ENCODE data around the gene SNX33. TPM values are rescaled to one million over a fixed set of nuclear protein-coding genes. Genes with fewer than 3 reads are reported as not detected.
A peak's percentile ranks its signal among the peaks of the same experiment; 100 is the strongest.
"Not testable (repeated sequence)": the region's sequence is repeated elsewhere in the genome, so short reads cannot be mapped to it uniquely, and the experiment has no call there.

Gene SNX33
- total RNA-seq, 1 donor from 2014 or later = 11.8 TPM

DNA sequence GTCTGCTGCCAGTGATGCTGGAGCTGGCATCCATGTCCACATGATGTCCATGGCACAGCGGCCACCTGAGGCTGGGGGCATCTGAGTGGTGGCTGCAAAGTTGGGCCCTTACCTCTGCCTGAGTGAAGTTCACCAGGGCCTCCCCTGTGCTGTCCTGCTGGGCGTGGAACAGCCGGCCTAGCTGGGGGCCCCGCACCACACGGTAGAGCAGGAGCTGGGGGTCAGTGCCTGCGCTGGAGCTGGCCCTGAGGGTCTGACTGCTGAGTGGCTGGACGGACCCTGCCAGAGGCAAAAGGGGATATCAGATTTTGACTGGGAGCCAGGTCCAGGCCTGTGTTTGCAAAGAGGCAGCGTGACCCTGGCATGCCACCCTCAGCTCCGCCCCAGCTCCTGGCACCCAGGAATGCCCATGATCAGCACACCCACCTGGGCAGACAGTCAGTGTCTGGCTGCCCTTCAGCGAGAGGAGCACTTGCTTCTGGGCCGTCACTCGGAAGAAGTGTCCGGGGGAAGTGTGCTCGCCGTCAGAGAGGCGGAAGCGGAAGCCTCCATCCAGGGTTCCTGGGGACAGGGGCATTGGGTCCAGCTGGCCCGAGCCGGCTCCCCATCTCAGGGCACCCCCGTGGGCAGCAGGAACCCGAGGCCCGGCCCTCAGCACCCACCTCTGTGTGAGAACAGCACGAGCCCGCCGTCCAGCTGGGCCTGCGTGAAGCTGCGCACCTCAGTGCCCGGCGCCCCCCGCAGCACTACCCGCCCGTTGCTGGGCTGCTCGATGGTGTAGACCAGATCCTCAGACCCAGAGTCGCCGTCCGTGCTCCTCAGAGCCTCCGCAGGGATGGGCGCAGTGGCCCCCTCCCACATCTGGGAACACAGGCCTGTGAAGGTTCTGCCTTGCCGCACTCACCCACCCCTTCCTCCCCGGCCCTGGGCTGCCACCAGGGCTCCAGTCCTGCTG lies 34.7 kb downstream of the SNX33 start:
- no peak for DNase-seq (ENCODE audit: low spot score)

DNA sequence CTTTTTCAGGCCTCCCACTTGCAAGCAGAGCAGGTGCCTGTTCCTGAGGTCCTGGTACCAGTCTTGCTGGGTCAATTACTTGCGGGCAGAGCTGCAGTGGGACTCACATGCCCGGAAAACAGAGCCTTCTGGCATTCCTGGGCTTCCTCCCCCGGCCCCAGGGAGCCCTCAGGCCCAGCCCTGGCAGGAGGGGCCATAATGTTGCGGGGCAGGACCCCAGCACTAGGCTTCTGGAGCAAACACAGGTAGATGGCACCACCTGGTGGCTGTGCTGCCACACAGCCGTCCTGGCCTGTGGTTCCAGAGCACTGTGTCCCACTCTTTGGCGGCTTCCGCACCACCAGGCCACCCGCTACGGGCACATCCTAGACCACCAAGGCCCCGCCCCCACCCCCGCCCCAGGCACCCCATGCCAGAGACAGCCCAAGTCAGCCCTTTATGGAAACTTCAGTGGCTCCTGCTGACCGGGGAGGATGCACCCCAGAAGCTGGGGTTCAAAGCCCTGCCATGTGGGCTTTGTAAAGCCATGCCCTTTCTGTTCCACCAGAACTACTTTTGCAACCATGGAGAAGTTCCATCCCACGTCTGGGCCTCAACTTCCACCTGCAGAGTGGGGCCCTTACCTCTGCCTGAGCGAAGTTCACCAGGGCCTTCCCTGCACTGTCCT lies 36.1 kb downstream of the SNX33 start:
- DNase-seq (ENCODE audit: low spot score) = peak; percentile 52

- no peak for DNase-seq (ENCODE audit: low spot score)
Observed at GRCh38 chr15:75684648-75685047, 36.9 kb downstream of the SNX33 start.

GRCh38 chr15:75685195-75685594 lies 37.5 kb downstream of the SNX33 start:
- DNase-seq (ENCODE audit: low spot score) = no peak

GRCh38 chr15:75686212-75686642 lies 38.5 kb downstream of the SNX33 start:
- peak; percentile 65 for DNase-seq (ENCODE audit: low spot score)

GRCh38 chr15:75687486-75688277 lies 40.0 kb downstream of the SNX33 start:
- no peak for DNase-seq (ENCODE audit: low spot score)

DNA sequence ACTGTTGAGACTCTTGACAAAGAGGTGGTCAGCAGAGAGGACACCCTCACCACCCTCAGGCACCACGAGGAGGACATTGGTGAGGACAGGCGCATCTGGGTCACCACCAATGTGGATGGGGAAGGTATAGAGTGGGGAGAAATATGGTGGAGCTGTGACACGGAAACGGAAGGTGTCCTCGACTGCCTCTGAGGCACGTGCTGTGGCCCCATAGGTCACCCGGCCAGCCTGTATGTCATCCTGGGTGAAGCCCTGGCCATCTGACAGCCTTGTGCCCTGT lies 40.5 kb downstream of the SNX33 start:
- no peak for DNase-seq (ENCODE audit: low spot score)

DNA sequence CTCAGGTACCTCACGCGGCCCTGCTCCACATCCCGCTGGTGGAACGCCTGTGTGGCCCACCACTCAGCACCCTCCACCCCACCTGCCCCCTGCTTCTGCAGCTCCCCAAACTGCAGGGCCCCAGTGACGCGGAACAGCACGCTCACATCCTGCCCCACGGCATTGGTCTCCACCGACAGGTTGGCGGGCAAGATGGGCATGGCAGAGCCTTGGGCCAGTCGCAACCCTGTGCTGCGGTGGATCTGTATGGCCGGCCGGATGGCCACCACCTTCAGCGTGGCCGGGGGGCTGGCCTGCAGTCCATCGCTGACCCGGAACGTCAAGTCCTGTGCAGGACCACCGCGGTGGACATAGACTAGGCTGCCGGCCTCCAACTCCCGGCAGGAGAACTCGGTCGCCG lies 41.1 kb downstream of the SNX33 start:
- DNase-seq (ENCODE audit: low spot score) = no peak

DNA sequence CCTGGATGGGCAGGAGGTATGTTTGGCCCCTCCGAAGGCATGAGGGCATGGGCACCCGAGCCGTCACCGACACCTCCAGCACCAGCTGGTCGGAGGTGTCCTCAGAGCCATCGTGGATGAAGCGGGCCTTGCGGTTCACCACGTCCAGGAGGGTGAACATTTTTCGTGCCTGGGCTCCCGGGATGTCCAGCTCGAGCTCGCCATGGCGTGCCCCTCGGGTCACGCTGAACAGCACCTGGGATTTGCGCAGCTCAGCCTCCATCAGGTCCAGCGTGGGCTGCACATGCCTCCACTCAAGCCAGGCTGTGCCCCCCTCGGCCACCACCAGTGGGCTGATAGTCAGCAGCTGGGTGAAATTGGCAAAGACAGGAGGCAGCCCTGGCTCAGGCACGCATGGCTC lies 41.7 kb downstream of the SNX33 start:
- DNase-seq (ENCODE audit: low spot score) = not testable (repeated sequence)

DNA sequence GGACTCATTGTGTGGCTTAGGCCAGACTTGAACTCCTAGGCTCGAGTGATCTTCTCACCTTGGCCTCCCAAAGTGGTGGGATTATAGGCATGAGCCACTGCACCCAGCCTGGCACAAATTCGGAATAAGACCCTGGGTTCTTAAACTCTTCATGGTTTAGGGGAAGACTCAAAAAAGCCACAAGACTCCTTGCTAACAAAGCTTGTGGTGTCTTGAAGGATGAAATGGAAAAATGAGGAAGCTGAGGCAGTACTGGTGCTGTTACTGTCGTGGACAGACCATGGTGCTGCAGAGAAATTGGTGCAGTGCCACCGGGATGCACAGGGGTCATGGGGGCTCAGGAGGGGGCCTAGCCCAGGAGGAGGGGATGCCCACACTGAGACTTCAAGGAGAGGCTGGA lies 44.6 kb downstream of the SNX33 start:
- not testable (repeated sequence) for DNase-seq (ENCODE audit: low spot score)

- not testable (repeated sequence) for DNase-seq (ENCODE audit: low spot score)
Observed at GRCh38 chr15:75693028-75693427, 45.3 kb downstream of the SNX33 start.

- DNase-seq (ENCODE audit: low spot score) = peak; percentile 52
Observed at GRCh38 chr15:75693501-75694240, 46.0 kb downstream of the SNX33 start.

- peak; percentile 98 for DNase-seq (ENCODE audit: low spot score)
Observed at GRCh38 chr15:75694241-75695182, 46.8 kb downstream of the SNX33 start.

DNA sequence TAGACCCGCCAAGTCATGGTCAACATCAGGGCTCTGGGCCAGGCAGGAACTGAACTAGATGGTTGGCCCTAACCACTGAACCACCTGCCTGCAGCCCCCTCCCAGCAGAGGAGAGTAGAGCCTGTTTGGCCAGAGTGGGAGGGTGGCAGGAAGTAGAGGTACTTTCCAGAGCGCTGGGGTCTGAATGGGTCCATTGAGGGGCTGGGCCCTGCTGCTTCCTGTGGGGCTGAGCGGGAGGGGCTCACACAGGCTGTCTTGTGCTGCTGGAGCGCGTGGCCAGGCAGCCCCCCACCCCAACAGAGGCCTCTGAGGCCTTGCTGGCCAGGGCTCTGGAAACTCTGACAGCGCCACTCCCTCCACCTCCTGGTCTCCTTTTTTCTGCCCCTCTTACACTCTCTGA lies 47.5 kb downstream of the SNX33 start:
- DNase-seq (ENCODE audit: low spot score) = no peak

DNA sequence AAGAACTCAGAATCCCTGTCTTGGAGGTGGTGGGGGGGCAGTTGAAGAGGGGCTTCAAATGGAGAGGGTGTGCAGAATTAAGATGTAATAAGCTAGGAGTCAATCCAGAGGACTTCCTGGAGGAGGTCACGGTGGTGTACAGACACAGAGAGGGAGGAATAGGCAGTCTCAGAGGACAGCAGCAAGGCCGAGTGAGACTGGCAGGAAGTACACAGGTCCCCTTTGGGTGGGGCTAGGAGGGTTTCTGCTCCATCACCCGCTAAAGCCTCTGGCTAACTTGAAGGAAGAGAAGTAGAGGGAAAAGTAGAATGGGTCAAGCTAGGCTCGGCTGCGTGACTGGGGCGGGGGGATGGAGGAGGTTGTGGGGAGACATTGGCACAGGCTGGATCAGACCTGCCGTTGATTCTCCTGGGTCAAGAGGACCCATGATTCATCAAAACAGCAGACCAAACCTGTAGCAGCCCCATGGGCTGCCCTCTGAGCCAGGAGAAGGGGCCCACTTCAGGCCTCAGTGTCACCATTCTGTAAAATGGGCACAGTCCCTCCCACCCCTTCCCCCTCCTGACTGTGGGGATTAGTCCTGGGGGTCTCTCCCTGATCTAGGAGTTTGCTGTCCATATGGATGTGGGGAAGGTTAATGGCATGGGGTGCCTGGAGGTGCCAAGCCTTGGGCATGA lies 48.1 kb downstream of the SNX33 start:
- DNase-seq (ENCODE audit: low spot score) = no peak

DNA sequence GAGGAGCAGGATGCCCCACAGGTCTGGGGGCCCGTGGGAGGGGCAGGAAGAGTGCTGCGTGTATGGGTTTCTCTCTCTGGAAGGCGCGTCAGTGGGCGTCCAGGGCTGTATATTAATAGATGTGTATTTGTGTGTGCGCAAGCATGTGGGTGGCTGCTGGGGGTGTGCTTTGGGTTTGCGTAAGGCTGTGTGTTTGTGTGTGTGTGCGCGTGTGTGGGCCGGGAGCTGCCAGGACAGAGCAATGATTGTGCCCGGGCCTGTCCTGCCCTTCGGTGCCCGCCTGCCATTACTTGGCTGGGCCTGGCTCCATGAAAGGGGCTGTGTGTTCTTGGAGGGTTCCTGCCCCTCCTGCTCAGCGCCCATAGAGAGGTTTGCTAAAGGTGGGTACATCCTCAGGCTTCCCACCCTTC lies 48.6 kb downstream of the SNX33 start:
- DNase-seq (ENCODE audit: low spot score) = no peak

- no peak for DNase-seq (ENCODE audit: low spot score)
Observed at GRCh38 chr15:75696854-75697259, 49.1 kb downstream of the SNX33 start.

DNA sequence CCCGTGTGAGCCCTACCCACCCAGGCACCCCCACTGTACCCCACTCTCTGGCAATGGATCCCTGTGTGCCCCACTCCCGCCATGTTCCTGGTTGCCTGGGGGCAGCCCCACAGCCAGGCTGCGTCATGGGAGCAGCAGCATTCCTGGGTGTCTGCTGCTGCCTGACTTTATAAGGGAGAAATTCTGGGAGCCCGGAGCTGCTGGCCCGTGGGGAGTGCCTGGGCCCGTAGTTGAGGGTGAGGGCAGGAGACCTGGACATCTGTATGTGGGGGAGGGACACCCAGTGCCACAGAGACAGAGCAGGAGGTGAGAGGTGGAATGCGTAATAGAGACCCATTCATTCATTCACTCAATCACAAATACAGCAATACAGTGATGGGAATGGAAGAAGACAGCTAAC lies 49.8 kb downstream of the SNX33 start:
- no peak for DNase-seq (ENCODE audit: low spot score)

DNA sequence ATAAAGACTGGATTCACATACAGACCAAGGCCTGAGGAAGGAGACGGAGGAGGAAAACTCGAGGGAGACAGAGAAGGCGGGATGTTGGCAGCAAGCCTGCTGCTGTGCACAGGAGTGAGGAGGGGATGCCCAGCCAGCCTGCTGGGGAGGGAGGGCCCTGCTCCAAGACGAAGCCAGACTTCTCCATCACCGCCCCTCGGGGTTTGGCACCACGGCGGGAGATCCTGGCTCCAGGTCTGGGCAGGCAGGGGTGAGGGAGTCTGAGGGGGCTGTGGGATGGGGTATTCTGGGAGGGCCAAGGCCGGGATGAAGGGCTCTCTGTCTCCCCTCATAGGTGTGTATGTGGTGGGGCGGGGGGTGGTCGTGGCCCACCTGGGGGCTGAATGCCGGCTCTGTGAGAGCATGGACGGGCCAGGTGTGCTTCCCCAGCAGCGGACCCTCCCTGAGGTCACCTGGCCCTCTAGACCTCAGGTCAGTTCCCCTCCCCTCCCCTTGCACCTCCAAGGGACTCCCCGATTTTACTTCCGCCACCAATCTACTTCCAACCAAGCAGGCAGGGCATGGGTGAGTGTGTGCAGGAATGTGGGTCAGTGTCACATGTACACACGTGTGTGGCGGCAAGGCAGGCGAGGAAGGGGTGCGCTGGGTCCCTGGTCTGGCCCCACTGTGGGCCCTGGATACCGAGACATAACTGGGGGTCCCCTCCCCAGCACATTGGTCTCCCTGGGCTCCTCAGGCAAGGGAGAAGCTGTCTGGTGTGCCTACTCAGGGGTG lies 50.4 kb downstream of the SNX33 start:
- not testable (repeated sequence) for DNase-seq (ENCODE audit: low spot score)

Measured in umbilical cord (tissue), 2 donors.